Endothelial cell of coronary artery (primary cell): ENCODE data around the gene CHRM5. TPM values are rescaled to one million over a fixed set of nuclear protein-coding genes. Genes with fewer than 3 reads are reported as not detected.

Source experiments
- total RNA-seq: library from RNA; depleted of rRNA; stranded (reverse); fragments of >200 nt; gene quantifications from 2 replicates; pipeline ENCODE4 v1.2.3, GENCODE V29; 2014

The CHRM5 gene, protein sequence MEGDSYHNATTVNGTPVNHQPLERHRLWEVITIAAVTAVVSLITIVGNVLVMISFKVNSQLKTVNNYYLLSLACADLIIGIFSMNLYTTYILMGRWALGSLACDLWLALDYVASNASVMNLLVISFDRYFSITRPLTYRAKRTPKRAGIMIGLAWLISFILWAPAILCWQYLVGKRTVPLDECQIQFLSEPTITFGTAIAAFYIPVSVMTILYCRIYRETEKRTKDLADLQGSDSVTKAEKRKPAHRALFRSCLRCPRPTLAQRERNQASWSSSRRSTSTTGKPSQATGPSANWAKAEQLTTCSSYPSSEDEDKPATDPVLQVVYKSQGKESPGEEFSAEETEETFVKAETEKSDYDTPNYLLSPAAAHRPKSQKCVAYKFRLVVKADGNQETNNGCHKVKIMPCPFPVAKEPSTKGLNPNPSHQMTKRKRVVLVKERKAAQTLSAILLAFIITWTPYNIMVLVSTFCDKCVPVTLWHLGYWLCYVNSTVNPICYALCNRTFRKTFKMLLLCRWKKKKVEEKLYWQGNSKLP
- under 0.01 TPM in 1 of 2 replicates, not detected in the other for total RNA-seq

DNA sequence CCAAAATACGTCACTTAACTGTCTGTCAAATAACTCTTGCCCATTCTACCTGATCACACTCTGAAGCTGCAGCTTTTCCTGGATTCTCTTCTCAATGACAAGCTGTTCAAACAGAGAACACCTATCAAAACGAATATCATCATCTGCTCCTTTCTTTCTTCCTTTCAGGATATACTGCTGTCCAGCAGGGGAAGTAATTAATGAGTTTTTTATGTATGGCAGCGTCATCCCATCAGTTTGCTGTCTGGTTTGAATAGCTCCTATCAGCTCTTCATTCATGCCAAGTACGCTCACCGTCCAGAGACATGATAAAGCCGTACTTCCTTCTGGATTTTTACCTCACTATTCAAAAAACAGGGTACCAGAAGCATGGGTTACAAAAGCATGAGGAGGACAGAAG lies at the start of gene CHRM5:
Gene CHRM5 (plus strand): TSS at position 274 of the 400 bp plus-strand sequence. CDS start 94,221 bp downstream, outside the sequence.

DNA sequence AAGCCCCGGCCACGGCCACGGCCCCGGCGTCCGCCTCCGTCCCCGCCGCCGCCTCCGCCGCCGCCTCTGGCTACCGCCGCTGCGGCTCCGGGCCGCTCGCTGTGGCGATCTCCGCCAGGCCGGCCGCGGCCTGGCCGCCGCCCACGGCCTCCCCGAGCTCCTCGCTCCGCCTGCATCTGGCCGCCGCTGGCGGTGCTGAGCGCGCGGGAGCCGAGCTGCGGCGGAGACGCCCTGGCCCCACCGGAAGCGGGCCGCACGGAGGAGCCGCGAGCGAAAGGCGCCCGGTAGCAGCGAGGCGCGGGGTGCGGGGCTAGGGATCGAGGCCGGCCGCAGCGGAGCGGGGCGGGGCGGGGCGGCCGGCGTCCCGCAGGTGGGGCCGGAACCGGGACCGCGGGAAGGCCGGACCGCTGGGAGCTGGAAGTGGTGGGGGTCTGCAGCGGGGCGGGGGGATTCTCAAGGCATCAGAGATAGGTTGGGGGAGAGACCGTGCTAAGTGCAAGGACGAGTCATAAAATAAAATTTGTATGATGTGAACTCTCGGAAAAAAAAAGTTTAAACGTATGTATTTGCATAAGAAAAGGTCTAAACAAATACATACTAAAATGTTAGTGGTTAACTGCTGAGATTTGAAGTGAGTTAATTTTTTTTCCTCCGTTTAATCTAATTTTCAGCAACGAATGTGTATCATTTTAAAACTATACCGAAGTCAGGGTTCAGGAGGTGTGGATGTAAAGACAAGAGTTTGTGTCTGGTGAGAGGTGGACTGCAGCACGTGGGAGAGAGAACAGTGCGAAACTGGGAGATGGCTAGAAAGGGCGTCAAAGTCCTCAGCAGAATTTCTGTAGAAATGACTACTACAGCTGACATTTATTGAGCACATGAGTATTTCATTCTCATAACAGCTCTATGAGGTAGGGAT lies 70.8 kb downstream of the CHRM5 start, which contains the start of gene AVEN:
Gene AVEN (minus strand): TSS at position 334 of the 919 bp plus-strand sequence. CDS start 158 bp downstream, at position 176.

DNA sequence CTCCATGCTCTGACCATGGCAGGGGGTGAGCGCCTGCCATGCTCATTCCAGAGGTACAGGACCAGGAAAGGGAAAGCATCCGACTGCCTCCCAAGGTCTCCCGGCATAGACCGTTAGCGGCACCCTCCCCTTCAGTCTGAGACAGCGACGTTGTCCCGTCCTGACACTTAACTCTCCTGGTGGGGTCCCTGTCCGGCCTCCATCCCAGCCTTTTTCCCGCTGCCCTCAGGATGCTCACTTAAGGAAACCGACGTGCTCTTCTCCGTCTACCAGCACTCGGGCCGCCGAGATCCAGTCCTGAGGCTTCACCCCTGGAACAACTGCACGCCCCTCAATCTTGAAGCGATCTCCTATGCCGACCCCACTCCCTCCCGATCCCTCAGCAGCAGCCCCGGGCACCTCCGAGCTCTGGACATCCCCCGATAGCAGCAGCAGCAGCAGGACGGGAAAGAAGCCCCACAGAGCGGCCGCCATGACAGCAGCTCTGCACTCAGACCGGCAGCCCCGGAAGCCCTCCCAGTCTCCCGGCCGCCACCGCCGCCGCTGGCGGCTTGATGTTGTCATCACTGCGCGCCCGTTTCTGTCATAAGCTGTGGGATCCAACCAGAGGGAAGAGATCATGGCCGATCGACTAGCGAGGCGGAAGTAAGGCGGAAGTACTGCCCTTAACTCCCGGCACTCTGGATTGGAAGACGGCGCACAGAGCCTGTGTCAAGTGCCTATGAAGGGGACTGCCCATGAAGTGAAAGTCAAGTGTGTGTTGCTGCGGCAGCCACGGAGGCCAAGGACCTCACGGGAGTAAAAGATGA lies 133.3 kb downstream of the CHRM5 start, which contains the start of the genes EMC7 and PGBD4:
Gene EMC7 (minus strand): TSS at position 497 of the 809 bp plus-strand sequence. CDS start 23 bp downstream, at position 474.
Gene PGBD4 (plus strand): TSS at position 718 of the 809 bp plus-strand sequence. CDS start 449 bp downstream, outside the sequence.

Other genes with a start within 250 kb of the CHRM5 start
- gene AVEN, start 70.7 kb downstream of the CHRM5 start, total RNA-seq, result 34.3 and 34.4 TPM in 2 replicates
- gene EMC7, start 133.4 kb downstream of the CHRM5 start, total RNA-seq, result 30.2 and 38.0 TPM in 2 replicates
- gene PGBD4, start 133.6 kb downstream of the CHRM5 start, total RNA-seq, result 0.90 and 2.0 TPM in 2 replicates
- gene KATNBL1, start 241.6 kb downstream of the CHRM5 start, total RNA-seq, result 42.8 and 57.6 TPM in 2 replicates